Activated effector memory CD4-positive, alpha-beta T cell treated with anti-CD3 and anti-CD28 coated beads, Interleukin-2, amount 50 U/mL, for 16 hours (primary cell): ENCODE results near the gene CST2.
"Not testable (repeated sequence)": the region's sequence is repeated elsewhere in the genome, so short reads cannot be mapped to it uniquely, and the experiment has no call there.

Source experiments
- DNase-seq: peaks from one replicate; pipeline ENCODE4 v3.0.0-alpha.2; 2020

Gene CST2

DNA sequence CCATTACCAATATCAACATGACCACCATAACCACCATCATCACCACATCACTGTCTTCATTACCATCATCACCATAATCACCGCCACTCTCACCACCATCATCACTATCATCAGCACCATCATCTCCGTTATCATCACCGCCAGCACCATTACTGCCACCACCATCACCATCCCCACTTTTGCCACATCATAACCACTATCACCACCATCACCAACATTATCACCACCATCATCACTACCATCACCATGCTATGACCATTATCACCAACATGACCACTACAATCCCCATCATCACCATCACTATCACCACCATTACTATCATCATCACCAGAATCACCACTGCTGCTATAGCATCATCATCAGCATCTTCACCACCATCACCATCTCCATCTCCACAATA, 25.7 kb downstream of the CST2 start:
- no peak for DNase-seq

DNA sequence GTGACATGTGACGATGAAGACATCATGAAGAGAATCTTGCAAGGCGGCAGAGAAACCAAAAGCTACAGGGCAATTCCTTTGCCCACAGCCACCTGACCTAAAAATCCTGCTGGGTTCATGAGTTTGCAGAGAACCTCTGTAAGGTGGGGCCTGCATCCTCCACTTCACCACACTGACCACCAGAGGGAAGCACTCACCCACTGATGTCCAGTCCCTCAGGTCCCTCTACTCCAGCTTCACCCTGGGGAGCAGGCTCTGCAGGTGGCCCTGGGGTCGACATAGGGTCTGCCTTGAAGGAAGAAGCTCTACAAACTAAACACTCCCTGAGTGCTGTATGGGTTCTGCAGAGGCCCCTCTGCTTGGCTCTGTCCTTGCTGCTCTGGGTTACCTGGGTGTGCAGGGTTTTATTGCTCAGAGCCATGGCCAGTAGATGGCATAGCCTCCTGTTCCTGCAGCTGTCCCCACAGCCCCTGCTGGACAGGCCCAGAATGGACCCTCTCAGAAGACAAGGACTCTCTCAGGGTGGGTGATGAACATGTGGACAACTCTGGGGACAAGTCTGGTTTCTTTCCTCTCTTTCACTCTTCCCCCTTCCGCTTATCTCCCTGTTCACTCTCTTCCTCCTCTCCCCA, 27.2 kb downstream of the CST2 start:
- not testable (repeated sequence) for DNase-seq

DNA sequence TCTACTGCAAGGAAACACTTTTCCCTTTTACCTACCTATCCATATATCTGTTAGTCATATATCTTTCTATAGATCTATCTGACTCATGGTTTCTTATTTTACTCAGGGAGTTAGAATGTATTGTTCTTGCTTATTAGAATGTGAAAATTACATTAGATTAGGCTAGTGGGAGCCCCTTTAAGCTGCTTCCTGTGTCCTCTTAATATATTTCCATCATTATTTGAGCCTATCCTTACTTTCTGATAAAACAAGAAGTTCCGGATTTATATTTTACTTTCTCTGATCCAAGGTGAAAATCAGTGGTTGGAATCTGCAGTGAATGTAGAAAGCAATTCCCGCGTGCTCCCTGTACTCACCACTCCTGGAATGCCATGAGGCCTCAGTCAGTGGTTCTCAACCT, 31.0 kb downstream of the CST2 start:
- DNase-seq: no peak

DNA sequence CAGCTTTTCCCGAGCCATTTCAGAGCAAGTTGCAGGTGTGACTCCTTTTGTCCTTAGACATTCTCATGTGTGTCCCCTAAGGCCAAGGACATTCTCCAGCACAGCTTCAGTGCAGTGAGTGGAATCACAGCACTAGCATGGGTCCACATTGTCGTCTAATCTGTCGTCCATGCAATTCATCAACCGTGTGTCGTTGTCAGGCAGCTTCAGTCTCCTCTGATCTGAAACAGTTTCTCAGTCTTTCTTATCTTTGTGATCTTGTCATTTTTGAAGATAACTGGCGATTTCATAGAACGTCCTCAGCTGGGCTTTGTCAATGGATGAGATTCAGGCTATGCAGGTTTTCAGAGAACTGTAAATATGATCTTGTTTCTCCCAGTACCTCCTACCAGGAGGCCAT, 31.7 kb downstream of the CST2 start:
- DNase-seq: no peak

DNA sequence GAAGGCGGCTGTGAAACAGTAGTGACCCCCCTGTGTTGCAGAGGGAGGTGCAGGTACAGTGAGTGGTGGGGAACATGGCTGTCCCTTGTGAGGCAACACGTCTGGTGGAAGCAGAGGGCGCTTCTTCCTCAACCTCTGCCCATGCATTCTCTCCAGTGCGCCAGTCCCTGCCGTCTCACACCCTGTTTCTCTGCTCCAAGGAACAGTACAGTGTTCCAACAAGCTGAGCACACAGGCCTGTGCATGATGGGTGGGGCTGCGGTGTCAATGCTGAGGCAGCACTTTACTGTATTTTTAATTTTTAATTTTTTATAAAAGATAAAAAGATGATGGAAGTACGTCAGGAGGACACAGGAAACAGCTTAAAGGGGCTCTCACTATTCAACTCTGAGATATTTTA, 32.5 kb downstream of the CST2 start:
- no peak for DNase-seq

DNA sequence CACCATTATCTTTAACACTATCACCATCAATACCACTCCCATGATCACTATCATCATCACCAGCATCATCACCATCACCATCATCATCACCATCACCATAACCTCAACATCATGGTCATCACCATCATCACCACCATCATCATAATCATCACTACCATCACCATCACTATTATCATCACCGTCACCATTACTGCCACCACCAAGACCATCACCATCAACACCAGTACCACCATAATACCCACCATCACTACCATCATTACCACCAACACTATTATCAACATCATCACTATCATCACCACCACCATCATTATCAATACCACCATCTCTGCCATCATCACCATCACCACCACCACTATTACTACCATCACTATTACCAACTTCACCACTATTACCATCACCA, 43.1 kb downstream of the CST2 start:
- DNase-seq: no peak

DNA sequence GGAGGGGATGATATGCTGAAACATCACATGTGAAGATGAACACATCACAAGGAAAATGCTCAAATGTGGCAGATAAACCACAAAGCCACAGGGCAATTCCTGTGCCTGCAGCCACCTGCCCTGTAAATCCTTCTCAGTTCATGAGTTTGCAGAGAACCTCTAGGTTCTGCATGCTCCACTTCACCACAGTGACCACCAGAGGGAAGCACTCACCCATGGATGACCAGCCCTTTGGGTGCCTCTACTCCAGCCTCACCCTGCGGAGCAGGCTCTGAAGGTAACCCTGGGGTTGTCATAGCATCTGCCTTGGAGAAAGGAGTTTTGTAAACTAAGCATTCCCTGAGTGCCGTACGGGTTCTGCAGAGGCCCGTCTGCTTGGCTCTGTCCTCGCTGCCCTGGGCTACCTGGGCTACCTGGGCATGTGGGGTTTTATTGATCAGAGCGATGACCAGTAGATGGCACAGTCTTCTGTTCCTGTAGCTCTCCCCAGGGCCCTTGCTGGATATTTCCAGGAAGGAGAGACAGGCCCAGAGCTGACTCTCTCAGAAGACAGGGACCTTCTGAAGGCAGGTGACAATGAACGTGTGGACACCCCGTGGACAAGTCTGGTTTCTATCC, 44.1 kb downstream of the CST2 start:
- no peak for DNase-seq

DNA sequence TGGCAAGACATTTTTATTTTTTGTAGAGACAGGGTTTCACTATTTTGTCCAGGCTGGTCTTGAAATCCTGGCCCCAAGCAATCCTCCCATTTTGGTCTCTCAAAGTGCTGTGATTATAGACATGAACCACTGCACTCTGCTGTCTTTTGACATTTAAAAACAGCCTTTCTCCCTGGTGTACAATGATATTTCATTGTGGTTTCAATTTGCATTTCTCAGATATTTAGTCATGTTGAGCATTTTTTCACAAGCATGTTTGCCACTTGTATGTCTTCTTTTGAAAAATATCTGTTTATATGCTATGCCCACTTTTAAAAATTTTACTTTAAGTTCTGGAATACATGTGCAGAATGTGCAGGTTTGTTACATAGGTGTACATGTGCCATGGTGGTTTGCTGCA, 47.9 kb downstream of the CST2 start:
- DNase-seq: not testable (repeated sequence)

DNA sequence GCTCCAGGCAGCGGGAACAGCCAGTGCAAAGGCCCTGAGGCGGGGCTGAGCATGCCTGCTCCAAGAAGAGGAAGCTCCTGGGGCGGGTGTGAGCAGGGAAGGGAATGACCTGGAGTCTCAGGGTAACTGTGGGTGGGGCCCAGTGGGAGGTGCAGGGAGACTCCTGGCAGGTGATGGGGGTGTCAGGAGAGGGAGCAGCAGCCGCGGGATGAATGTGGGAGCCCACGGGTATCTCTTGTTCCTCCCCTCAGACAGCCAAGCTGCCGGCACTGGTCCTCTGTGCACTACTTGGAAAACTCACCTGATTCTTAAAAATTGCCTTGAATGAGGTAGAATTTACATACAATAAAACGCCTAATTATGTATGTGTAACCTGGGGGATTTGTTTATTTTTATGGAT, 49.1 kb downstream of the CST2 start:
- DNase-seq: not testable (repeated sequence)

DNA sequence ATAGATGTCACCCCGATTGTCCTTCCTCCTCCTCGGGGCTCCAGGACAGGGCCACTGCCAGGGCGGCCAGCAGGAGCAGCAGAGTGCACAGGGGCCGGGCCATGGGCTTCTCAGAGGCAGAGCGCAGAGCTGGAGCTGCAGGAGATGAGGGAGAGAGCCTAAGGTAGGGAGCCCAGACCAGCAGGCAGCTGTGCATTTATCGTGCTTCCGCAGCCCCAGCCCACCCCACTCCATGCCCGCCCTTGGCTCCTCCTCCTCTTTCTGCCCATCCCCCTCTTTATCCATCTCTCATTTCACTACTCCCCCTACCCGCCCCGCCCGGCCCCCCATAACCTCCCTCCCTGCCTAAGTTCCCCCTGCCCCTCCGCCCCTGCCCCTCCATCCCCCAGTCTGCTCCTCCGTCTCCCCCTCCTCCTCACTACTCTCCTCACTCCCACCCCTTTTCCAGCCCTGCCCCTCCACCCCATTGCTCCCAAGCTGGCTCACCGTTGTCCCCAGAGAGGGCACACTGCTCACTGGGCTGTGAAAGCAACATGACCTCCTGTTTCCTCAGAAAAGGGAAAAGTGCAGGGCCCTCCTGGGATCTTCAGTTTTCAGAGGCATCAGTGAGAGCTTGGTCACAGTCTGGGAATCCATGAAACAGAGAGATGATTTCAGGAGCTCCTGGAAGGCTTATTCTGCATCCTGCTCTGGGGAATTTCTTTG, 50.3 kb downstream of the CST2 start:
- DNase-seq: no peak

DNA sequence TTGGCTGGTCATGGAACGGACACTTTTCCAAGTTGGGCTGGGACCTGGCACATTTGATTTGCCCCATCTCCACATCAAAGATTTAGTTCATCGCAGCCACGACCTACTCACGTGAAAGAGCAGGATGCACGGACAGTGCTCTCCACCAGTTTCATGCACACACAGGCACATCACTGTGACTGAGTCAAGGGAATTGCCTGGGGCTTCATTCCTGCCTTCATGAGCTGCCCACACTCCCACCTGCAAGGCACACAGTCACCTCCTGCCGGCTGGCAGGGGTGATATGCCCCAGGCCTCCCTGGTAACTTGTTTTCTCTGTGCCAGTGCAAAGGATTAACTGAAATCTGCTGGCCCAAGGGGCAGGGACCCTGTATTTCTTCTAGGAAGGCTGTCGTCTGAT, 52.4 kb downstream of the CST2 start:
- DNase-seq: no peak
